OCI-LY3 (cell line): Measurements from ENCODE around the gene EIF3L.

Experiments used
- EZH2phosphoT487 ChIP-seq: fragments of 200-600 bp; shearing (Covaris generic); IDR thresholded peaks from 2 replicates; pipeline ENCODE4 v1.6.1; 2018; ENCODE audit warnings: antibody characterized with exemption, mixed run types, low read depth
- TF ChIP-seq, protein P1 (sequence below): fragments of 200-600, 300-600 bp; sonication (generic); IDR thresholded peaks from 2 replicates; pipeline ENCODE4 v1.5.1; 2014; ENCODE audit warnings: antibody characterized with exemption, low read length, low read depth

DNA sequence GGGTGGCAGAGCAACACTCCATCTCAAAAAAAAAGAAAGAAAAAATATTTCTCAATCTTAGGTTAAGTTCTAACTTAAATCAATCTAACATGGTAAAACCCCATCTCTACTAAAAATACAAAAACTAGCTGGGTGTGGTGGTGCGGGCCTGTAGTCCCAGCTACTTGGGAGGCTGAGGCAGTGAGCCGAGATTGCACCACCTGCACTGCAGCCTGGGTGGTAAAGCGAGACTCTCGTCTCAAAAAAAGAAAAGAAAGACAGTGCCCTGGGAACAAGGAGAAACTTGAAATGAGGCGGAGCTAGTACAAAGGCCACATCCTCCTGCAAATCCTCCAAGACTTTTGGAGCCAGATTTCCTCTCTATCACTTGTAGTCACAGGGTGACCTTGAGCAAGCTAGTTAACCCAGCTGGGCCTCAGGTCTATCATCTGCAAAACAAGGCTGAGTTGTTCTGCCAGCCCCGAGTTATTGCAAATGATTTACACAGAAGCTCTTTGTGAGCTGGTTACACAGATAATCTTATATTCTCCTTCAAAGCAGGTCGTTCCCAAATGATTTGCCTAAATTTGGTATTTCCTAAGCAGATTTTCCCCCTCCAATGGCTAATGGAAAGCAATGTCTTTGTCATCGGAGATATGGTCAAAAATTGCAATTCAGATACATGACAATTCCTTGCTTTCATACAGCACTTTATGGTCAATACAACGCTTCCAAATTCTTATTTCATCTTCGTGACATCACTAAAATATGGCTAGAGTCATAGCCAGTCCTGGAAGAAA, 7.0 kb upstream of the EIF3L start:
- TF ChIP-seq, protein P1, sequence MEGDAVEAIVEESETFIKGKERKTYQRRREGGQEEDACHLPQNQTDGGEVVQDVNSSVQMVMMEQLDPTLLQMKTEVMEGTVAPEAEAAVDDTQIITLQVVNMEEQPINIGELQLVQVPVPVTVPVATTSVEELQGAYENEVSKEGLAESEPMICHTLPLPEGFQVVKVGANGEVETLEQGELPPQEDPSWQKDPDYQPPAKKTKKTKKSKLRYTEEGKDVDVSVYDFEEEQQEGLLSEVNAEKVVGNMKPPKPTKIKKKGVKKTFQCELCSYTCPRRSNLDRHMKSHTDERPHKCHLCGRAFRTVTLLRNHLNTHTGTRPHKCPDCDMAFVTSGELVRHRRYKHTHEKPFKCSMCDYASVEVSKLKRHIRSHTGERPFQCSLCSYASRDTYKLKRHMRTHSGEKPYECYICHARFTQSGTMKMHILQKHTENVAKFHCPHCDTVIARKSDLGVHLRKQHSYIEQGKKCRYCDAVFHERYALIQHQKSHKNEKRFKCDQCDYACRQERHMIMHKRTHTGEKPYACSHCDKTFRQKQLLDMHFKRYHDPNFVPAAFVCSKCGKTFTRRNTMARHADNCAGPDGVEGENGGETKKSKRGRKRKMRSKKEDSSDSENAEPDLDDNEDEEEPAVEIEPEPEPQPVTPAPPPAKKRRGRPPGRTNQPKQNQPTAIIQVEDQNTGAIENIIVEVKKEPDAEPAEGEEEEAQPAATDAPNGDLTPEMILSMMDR, result no peak
- no peak for TF ChIP-seq EZH2phosphoT487
